Measurements from ENCODE around the gene INAFM2. TPM values are rescaled to one million over a fixed set of nuclear protein-coding genes. Genes with fewer than 3 reads are reported as not detected.

The INAFM2 gene
- 1 to 10 TPM; 8.8 to 9.4 TPM for total RNA-seq

DNA sequence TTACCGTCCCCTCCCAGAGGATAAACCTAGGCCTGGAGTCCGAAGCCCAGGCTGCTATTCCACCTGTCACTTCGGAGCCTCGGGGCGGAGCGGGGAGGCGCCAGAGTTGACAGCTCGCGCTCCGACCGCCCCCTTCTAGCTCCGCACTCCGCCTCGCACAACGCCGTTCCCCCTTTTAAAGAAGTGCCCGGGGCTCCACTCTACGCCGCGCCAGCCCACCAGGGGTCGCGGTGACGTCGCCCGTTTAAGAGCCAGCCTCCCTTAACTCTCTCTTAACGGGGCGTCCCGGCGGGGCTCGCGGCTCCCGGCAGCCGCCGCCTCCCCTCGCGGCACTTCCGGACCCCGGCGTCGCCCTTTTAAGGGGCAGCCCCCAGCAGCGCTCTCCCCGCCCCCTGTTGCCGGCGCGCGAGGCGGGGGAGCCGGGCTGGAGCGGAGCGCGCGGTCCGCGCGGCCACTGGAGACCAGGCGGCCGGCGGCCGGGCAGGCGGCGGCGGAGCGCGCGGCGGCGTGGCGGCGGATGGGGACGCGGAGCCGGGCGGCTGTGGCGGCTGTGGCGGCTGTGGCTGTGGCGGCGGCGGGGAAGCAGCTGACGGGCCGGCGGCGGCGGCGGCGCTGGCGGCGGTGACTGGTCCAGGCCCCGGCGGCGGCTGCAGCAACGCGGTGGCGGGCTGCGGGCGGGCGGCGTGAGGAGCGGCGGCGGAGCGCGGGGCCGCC lies at the start of gene INAFM2:
Gene INAFM2 (plus strand): TSS at position 454 of the 714 bp plus-strand sequence. CDS start 364 bp downstream, outside the sequence.
- peak within 1 kb of the TSS; percentile 81 for H3K4me3 Mint-ChIP-seq
- POLR2A ChIA-PET, result interaction anchor here (0.6 to 4.4 kb wide), 7 partner anchors 11 to 246 kb away, joined by 3 to 38 read pairs (median 4); partner anchors contain the start of genes BAHD1 and PLCB2
- peak; percentile 93 for DNase-seq
- ATAC-seq (ENCODE audit: low read depth), result peak; percentile 96
- peaks cover 29% of the 10 kb centered on the region for H3K4me1 Mint-ChIP-seq
- no peak within 1 kb of the TSS for H3K27ac Mint-ChIP-seq
- peaks cover 15% of the 10 kb centered on the region for H3K27me3 Mint-ChIP-seq
- H3K9me3 Mint-ChIP-seq, result no peaks in the 10 kb centered on the region
- peaks cover 7% of the 10 kb centered on the region for H3K36me3 Mint-ChIP-seq

DNA sequence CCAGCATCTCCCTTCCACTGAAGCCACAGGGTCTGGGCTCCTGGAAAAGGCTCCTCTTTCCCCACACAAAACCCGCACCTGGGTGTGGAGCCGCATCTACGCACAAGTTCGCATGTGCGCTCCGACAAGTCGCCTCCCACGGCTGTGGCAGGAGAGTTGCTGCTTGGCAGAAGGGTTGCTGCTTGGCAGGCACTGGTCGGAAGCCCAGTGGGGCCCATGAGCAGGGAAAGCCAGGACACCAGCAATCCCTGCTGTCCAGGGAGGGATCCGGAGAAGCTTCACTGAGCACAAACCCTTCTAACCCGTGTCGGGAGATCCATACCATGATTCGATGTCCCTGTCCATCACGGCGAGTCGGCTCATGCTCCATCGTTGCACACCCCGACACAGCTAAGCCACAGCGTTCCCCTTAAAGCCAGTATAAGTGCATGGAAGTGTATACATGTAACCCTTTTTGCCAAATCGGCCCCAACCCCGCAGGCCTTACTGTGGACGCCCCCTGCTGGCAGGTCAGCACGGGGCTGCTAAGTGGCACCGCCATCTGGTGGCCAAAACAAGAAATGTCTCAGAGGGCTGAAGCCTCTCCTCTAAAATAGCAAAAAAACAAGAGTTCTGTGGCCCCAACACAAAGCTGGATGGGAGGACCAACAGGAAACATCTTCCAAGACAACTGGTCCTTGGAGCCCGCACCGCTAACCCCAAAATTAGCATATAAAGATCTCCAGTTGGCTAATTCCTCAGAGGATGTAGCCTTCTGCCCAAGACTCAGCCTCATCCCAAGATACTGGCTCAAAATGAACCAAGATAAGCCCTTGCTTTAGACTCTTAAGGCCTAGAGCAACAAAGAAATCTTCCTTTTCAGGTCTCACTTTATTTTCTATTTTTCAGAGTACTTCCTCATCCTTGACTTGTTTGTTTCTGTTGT lies 48.9 kb upstream of the INAFM2 start:
- no peak overlapping the region for H3K27ac Mint-ChIP-seq
- peaks cover 6% of the 10 kb centered on the region for H3K4me1 Mint-ChIP-seq
- no peaks in the 10 kb centered on the region for H3K36me3 Mint-ChIP-seq
- no peak overlapping the region for H3K4me3 Mint-ChIP-seq
- DNase-seq, result peak; percentile 92
- peak; percentile 57 for ATAC-seq (ENCODE audit: low read depth)
- POLR2A ChIA-PET, result interaction anchor here (0.6 to 2.8 kb wide), 6 partner anchors 33 to 487 kb away, joined by 3 to 8 read pairs (median 4); partner anchors contain the start of gene PLCB2
- no peaks in the 10 kb centered on the region for H3K9me3 Mint-ChIP-seq
- H3K27me3 Mint-ChIP-seq, result peaks cover 26% of the 10 kb centered on the region

DNA sequence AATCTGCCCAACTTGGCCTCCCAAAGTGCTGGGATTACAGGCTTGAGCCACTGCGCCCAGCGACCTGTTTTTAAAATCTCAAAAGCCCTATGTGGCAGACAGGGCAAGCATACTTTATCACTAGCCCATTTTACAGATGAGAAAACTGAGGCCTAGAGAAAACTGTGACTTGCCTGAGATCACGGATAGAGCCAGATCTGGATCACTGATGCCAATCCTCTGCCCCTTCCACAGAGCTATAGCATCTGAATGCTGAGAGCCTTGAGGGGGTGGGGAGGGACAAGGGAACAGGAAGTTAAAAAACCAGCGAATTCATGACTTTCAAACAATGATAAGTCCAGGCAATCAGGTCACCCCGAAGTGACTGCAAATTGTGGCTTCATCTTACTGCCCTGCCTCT lies 48.0 kb upstream of the INAFM2 start:
- no peaks in the 10 kb centered on the region for H3K36me3 Mint-ChIP-seq
- H3K4me1 Mint-ChIP-seq, result peaks cover 6% of the 10 kb centered on the region
- DNase-seq, result no peak
- no peak for ATAC-seq (ENCODE audit: low read depth)
- peaks cover 31% of the 10 kb centered on the region for H3K27me3 Mint-ChIP-seq
- H3K9me3 Mint-ChIP-seq, result no peaks in the 10 kb centered on the region
- H3K27ac Mint-ChIP-seq, result no peak overlapping the region
- POLR2A ChIA-PET, result interaction anchor here (2.8 kb wide), 1 partner anchor 32 kb away, joined by 8 read pairs; the partner anchor contains the start of gene PLCB2
- H3K4me3 Mint-ChIP-seq, result no peak overlapping the region

DNA sequence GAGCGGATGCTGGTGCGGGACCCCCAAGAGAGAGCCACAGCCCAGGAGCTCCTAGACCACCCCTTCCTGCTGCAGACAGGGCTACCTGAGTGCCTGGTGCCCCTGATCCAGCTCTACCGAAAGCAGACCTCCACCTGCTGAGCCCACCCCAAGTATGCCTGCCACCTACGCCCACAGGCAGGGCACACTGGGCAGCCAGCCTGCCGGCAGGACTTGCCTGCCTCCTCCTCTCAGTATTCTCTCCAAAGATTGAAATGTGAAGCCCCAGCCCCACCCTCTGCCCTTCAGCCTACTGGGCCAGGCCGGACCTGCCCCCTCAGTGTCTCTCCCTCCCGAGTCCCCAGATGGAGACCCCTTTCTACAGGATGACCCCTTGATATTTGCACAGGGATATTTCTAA lies 47.5 kb upstream of the INAFM2 start:
- H3K9me3 Mint-ChIP-seq, result no peaks in the 10 kb centered on the region
- no peak overlapping the region for H3K4me3 Mint-ChIP-seq
- no peak overlapping the region for H3K27ac Mint-ChIP-seq
- POLR2A ChIA-PET, result no interaction called here
- H3K27me3 Mint-ChIP-seq, result peaks cover 36% of the 10 kb centered on the region
- peaks cover 6% of the 10 kb centered on the region for H3K4me1 Mint-ChIP-seq
- DNase-seq, result no peak
- H3K36me3 Mint-ChIP-seq, result no peaks in the 10 kb centered on the region
- no peak for ATAC-seq (ENCODE audit: low read depth)

DNA sequence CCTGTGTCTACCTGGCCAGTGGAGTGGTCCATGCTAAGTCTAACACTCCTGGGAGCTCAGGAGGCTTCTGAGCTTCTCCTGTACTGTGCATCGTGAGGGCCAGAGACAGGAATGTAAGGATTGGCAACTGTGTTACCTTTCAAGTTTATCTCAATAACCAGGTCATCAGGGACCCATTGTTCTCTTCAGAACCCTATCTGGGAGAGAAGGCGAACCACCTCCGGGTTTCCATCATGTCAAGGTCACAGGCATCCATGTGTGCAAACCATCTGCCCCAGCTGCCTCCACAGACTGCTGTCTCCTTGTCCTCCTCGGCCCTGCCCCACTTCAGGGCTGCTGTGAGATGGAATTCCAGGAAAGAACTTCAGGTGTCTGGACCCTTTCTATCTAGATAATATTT lies 46.6 kb upstream of the INAFM2 start:
- ATAC-seq (ENCODE audit: low read depth), result no peak
- Mint-ChIP-seq H3K36me3 (no peaks in the 10 kb centered on the region), H3K4me1 (peaks cover 6% of the 10 kb centered on the region), H3K9me3 (no peaks in the 10 kb centered on the region), H3K27ac (no peak overlapping the region), H3K27me3 (peaks cover 39% of the 10 kb centered on the region), H3K4me3 (no peak overlapping the region)
- DNase-seq, result no peak
- POLR2A ChIA-PET, result interaction anchor here (4.2 kb wide), 1 partner anchor 33 kb away, joined by 55 read pairs; the partner anchor contains the start of gene PLCB2

DNA sequence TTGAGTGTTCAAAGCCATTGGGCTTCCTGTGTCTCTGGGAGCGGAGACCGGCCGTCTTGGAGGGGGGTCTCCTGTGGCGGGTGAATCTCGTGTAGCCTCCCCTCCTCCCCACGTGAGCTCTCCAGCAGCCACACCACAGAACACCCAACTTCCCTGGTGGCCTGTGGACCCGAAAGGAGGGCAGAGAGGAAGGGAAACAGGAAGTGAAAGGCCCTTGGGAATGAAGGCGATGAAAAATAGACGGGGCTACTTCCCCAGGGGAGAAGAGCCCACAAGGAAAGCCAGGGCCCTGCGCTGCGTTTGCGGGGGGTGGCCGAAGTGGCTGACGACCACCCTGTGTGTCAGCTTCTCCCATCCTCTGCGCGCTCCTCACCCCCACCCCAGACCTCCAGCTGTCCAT lies 46.0 kb upstream of the INAFM2 start:
- no peak overlapping the region for H3K27ac Mint-ChIP-seq
- H3K9me3 Mint-ChIP-seq, result no peaks in the 10 kb centered on the region
- POLR2A ChIA-PET, result interaction anchor here (4.2 kb wide), 1 partner anchor 32 kb away, joined by 55 read pairs; the partner anchor contains the start of gene PLCB2
- DNase-seq, result no peak
- no peak for ATAC-seq (ENCODE audit: low read depth)
- H3K4me3 Mint-ChIP-seq, result peak overlapping the region; percentile 22
- H3K27me3 Mint-ChIP-seq, result peaks cover 39% of the 10 kb centered on the region
- peaks cover 6% of the 10 kb centered on the region for H3K4me1 Mint-ChIP-seq
- H3K36me3 Mint-ChIP-seq, result no peaks in the 10 kb centered on the region

DNA sequence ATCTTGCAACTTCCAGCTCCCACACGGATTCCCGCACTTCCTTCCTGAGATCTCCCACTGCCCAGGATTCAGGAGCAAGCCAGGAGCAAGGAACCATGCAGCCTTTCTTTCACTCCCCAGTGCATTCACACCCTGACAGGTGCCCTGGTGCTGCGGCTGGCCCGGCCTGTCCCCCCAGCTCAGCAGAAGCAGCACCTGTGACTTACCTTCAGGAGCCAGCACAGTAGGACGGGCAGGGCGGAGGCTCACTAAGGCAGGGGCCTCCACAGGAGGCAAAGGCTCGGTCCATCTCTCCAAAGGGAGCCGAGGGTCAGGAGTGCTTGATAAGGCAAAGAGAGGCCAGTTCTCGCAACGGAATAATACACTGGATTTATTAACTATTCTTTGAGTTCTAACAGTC lies 45.5 kb upstream of the INAFM2 start:
- peaks cover 6% of the 10 kb centered on the region for H3K4me1 Mint-ChIP-seq
- peaks cover 41% of the 10 kb centered on the region for H3K27me3 Mint-ChIP-seq
- DNase-seq (no peak), ATAC-seq (ENCODE audit: low read depth) (no peak)
- no peak overlapping the region for H3K4me3 Mint-ChIP-seq
- no peaks in the 10 kb centered on the region for H3K36me3 Mint-ChIP-seq
- H3K9me3 Mint-ChIP-seq, result no peaks in the 10 kb centered on the region
- no peak overlapping the region for H3K27ac Mint-ChIP-seq
- POLR2A ChIA-PET, result interaction anchor here (4.2 kb wide), 1 partner anchor 32 kb away, joined by 55 read pairs; the partner anchor contains the start of gene PLCB2

DNA sequence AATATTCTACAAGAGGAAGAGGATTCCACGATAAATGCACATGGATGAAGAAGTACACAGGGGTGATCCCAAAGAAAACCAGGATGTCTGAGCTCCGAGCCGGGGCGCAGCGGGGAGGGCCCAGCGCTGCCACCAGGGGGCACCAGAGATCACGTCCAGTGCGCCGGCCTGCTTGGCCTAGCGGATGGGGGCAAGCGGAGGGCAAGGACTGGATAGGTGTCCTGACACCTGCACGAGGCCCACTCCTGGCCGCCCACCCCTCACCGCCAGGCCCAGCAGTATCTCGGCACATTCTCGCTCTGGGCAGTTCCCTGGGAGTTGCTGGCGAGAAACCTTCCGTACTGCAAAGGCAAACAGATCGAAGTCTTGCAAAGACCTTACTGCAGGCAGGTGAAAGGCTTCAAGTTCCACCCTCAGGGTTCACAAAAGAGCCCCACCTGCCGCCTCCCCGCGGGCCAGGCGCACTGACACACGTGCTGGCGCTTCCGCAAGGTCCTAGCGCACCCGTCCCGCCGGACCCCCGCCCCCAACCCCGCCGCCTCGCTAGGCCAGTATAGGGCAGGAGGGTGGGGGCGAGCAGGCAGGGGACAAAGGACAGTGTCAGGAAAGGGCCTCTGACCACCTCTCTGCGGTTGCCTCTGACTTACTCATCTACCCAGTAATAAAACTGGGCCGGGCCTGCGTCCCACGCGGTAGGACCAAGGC lies 43.9 kb upstream of the INAFM2 start:
- peak; percentile 25 for ATAC-seq (ENCODE audit: low read depth)
- no peak overlapping the region for H3K27ac Mint-ChIP-seq
- no peaks in the 10 kb centered on the region for H3K36me3 Mint-ChIP-seq
- POLR2A ChIA-PET, result interaction anchor here (0.9 to 4.2 kb wide), 4 partner anchors 18 to 59 kb away, joined by 3 to 55 read pairs (median 3); partner anchors contain the start of gene PLCB2
- H3K4me3 Mint-ChIP-seq, result no peak overlapping the region
- H3K9me3 Mint-ChIP-seq, result no peaks in the 10 kb centered on the region
- DNase-seq, result peak; percentile 85
- H3K27me3 Mint-ChIP-seq, result peaks cover 54% of the 10 kb centered on the region
- peaks cover 6% of the 10 kb centered on the region for H3K4me1 Mint-ChIP-seq

DNA sequence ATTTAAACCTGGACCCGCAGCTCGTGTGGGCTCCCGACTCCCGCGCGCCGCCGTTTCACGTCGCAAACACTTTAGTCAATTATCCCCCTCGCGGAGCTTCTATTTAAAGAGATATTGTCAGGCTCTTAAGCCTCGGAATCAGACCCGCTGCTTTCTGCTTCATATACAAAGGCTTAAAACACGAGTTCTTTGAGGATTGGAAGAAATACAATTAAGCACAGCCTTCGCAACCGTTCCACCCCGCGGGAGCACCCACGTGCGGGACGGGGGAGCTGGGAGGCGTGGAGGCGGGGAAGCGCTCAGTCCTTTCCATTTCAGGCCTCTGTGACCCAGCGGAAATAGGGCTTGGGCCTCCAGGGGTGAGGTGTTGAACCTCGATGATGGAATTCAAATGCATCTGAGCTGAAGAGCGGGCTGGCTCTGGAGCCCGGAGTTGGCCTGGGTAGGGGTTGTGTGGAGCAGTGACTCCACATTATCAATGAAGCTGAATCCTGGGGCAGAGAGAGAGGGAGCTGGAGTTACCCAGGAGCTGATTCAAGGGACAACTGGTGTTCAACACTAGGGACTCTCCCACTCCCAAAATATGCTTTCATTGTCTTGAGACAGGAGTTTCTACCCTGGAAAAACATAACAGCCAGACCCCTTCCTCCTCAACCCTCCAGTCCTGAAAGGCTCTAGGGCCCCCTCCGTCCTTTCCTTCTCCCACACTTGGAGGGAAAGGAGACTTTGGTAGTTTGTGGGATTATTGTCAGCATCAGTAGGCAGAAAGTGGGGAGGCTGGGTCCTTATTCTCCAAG lies 43.0 kb upstream of the INAFM2 start:
- Mint-ChIP-seq H3K27ac (no peak overlapping the region), H3K9me3 (no peaks in the 10 kb centered on the region), H3K4me3 (no peak overlapping the region), H3K27me3 (peaks cover 56% of the 10 kb centered on the region), H3K4me1 (peaks cover 6% of the 10 kb centered on the region), H3K36me3 (no peaks in the 10 kb centered on the region)
- ATAC-seq (ENCODE audit: low read depth), result no peak
- no peak for DNase-seq
- POLR2A ChIA-PET, result interaction anchor here (0.9 to 4.2 kb wide), 4 partner anchors 18 to 58 kb away, joined by 3 to 55 read pairs (median 3); partner anchors contain the start of gene PLCB2

DNA sequence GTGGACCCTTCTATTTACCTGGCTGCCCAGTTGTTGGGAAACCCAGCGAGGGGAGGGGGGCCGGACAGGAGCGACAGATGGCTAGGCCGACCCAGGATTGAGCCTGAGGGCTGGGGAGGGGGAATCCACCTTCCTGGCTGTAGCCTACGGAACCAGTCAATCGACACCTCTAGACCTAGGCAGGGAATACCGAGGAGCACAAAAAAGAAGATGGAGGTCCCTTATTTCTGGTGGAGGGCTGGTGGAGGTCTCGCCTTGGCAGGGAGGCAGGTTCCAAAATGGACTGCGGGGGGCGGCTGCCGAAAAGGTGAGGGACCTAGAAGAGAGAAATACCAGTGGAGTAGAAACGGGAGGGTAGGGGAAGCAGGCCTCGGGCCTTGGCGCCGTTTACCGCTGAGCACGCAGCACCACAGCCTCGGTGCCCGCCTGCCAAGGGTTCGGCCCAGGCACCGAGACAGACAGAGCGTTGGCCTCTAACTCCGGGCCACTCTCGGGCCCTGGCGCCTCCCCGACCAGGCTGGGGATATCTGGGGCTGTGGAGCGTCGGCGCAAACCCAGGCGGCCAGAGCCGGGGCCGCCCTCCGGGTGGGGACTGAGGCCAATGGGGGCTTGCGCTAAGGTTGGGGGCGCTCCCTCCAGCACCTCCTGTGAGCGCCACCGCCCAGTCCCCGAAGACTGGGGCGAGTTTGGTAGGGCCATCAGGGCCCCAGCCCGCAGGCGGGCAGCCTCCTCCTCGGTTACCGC lies 42.3 kb upstream of the INAFM2 start:
- Mint-ChIP-seq H3K4me1 (peaks cover 5% of the 10 kb centered on the region), H3K4me3 (no peak overlapping the region), H3K27ac (no peak overlapping the region), H3K9me3 (no peaks in the 10 kb centered on the region), H3K27me3 (peaks cover 56% of the 10 kb centered on the region), H3K36me3 (no peaks in the 10 kb centered on the region)
- DNase-seq (no peak), ATAC-seq (ENCODE audit: low read depth) (no peak)
- POLR2A ChIA-PET, result interaction anchor here (0.7 to 4.2 kb wide), 2 partner anchors 26 to 29 kb away, joined by 3 to 55 read pairs; partner anchors contain the start of gene PLCB2

DNA sequence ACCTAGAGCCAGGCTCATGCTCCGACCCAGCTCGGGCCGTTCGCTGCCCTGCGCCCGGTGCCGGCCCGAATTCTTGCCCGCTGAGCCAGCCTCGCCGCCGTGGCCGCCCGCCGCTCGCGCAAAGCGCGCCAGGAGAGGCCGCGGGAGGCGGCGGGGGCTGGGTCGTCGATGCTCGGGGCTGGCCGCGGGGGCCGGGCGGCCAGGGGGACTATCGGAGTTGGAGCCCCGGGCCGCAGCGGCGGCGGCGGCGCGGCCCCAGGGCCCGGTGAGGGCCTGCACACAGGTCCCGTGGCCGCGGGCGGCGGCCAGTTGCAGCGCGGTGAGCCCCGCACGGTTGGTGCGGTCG lies 41.7 kb upstream of the INAFM2 start:
- Mint-ChIP-seq H3K4me3 (no peak overlapping the region), H3K36me3 (no peaks in the 10 kb centered on the region), H3K4me1 (peaks cover 3% of the 10 kb centered on the region), H3K27me3 (peaks cover 55% of the 10 kb centered on the region), H3K9me3 (no peaks in the 10 kb centered on the region), H3K27ac (no peak overlapping the region)
- ATAC-seq (ENCODE audit: low read depth) (no peak), DNase-seq (no peak)
- POLR2A ChIA-PET, result interaction anchor here (0.7 kb wide), 1 partner anchor 25 kb away, joined by 3 read pairs; no protein-coding TSS in a partner anchor

Data from activated naive CD8-positive, alpha-beta T cell treated with anti-CD3 and anti-CD28 coated beads, Interleukin-2, amount 10 ng/mL, durations not matched to agents 7 days and 5 days (primary cell).